Measurements from ENCODE around the gene RNF227. TPM values are rescaled to one million over a fixed set of nuclear protein-coding genes. Genes with fewer than 3 reads are reported as not detected.

The RNF227 gene
- total RNA-seq, 6 experiments from 2014 or later: 0.18 to 0.70 (median 0.46) TPM

DNA sequence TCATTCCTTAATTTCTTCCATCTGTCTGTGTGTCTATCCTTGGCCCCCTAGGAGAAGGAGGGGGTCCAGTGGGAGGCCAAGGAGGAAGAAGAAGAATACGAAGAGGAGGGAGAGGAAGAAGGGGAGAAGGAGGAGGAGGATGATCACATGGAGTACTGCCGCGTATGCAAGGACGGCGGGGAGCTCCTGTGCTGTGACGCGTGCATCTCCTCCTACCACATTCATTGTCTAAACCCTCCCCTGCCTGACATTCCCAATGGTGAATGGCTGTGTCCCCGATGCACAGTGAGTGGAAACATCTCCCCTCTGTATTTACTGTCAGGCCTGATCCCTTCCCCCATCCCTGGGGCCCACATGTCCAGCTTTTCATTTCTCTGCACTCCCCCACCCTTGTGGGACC, 21.2 kb downstream of the RNF227 start:
- intact Hi-C loops (cut with DNase I): loop anchor here in 1 of 2 donors (5.0 kb wide), 1 partner anchor 33 kb away; no protein-coding TSS in a partner anchor
- Histone ChIP-seq H3K4me3 (no peak overlapping the region), H3K27ac (no peak overlapping the region), H3K9me3 (no peaks in the 10 kb centered on the region), H3K27me3 (no peaks in the 10 kb centered on the region), H3K36me3 (peaks cover 0 to 17% (median 2%) of the 10 kb centered on the region in 4 donors), H3K4me1 (peaks cover 0 to 6% (median under 1%) of the 10 kb centered on the region in 4 donors)
- DNase-seq (no peak), ATAC-seq (no peak)
- TF ChIP-seq, protein P1, sequence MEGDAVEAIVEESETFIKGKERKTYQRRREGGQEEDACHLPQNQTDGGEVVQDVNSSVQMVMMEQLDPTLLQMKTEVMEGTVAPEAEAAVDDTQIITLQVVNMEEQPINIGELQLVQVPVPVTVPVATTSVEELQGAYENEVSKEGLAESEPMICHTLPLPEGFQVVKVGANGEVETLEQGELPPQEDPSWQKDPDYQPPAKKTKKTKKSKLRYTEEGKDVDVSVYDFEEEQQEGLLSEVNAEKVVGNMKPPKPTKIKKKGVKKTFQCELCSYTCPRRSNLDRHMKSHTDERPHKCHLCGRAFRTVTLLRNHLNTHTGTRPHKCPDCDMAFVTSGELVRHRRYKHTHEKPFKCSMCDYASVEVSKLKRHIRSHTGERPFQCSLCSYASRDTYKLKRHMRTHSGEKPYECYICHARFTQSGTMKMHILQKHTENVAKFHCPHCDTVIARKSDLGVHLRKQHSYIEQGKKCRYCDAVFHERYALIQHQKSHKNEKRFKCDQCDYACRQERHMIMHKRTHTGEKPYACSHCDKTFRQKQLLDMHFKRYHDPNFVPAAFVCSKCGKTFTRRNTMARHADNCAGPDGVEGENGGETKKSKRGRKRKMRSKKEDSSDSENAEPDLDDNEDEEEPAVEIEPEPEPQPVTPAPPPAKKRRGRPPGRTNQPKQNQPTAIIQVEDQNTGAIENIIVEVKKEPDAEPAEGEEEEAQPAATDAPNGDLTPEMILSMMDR (IDR thresholded peaks at IDR 0.05): no peak
- no peak for TF ChIP-seq POLR2A (IDR thresholded peaks at IDR 0.05)
- 86% methylated on average over 8 of the region's 8 CpGs for WGBS (ENCODE audit: insufficient coverage, low coverage, low lambda C conversion rate, missing lambda C conversion rate)

GRCh38 chr17:7894226-7894625, 21.9 kb downstream of the RNF227 start:
- TF ChIP-seq POLR2A (IDR thresholded peaks at IDR 0.05): no peak
- TF ChIP-seq, protein P1 (IDR thresholded peaks at IDR 0.05): no peak
- intact Hi-C loops (cut with DNase I): no loop called here
- no peak for DNase-seq
- Histone ChIP-seq H3K27ac (no peak overlapping the region), H3K4me3 (no peak overlapping the region), H3K27me3 (no peaks in the 10 kb centered on the region), H3K36me3 (peaks cover 0 to 17% (median 2%) of the 10 kb centered on the region in 4 donors), H3K9me3 (no peaks in the 10 kb centered on the region), H3K4me1 (peaks cover 0 to 12% (median 4%) of the 10 kb centered on the region in 4 donors)
- ATAC-seq: no peak
- WGBS (ENCODE audit: insufficient coverage, low coverage, low lambda C conversion rate, missing lambda C conversion rate): 79% methylated on average over 5 of the region's 9 CpGs

- intact Hi-C loops (cut with DNase I): no loop called here
- no peak for ATAC-seq
- no peak overlapping the region for H3K27ac ChIP-seq
- WGBS (ENCODE audit: insufficient coverage, low coverage, low lambda C conversion rate, missing lambda C conversion rate): 77% methylated on average over 14 of the region's 15 CpGs
- H3K4me3 ChIP-seq: no peak overlapping the region
- no peak for DNase-seq
- TF ChIP-seq, protein P1 (IDR thresholded peaks at IDR 0.05): no peak
- TF ChIP-seq POLR2A (IDR thresholded peaks at IDR 0.05): no peak
- no peaks in the 10 kb centered on the region for H3K9me3 ChIP-seq
- H3K27me3 ChIP-seq: no peaks in the 10 kb centered on the region
- peaks cover 0 to 12% (median 2%) of the 10 kb centered on the region in 4 donors for H3K36me3 ChIP-seq
- peaks cover 0 to 21% (median 10%) of the 10 kb centered on the region in 4 donors for H3K4me1 ChIP-seq
These were observed 22.8 kb downstream of the RNF227 start for GRCh38 chr17:7893187-7893880.

- Histone ChIP-seq H3K4me3 (no peak overlapping the region), H3K27me3 (no peaks in the 10 kb centered on the region), H3K36me3 (peaks cover 0 to 9% (median 0%) of the 10 kb centered on the region in 4 donors), H3K27ac (peak overlapping the region; percentile 82), H3K9me3 (no peaks in the 10 kb centered on the region), H3K4me1 (peaks cover 3 to 43% (median 22%) of the 10 kb centered on the region in 4 donors)
- WGBS (ENCODE audit: insufficient coverage, low coverage, low lambda C conversion rate, missing lambda C conversion rate): 33% methylated on average over 7 of the region's 11 CpGs
- TF ChIP-seq POLR2A (IDR thresholded peaks at IDR 0.05): no peak
- TF ChIP-seq, protein P1 (IDR thresholded peaks at IDR 0.05): peak; percentile 33 to 60 (median 45)
- DNase-seq (peak; percentile 99), ATAC-seq (peak; percentile 81 to 88 (median 84))
- intact Hi-C loops (cut with DNase I): no loop called here
These were observed 26.7 kb downstream of the RNF227 start for GRCh38 chr17:7889166-7889955.
